ENCODE measurements around the gene SLC30A3.

SLC30A3 gene

GRCh38 chr2:27204566-27204965 lies 58.3 kb downstream of the SLC30A3 start:
- H3K9me3 ChIP-seq (ENCODE audit: low read depth, low read length): no peaks in the 10 kb centered on the region
- TF ChIP-seq EZH2 (IDR thresholded peaks at IDR 0.05): no peak
- no peak for TF ChIP-seq POLR2AphosphoS5 (IDR thresholded peaks at IDR 0.05; ENCODE audit: borderline replicate concordance, low read depth, low read length)
- no peak for TF ChIP-seq FOXP2 (optimal IDR thresholded peaks at IDR 0.05; ENCODE audit: control extremely low read depth, extremely low read length, insufficient read depth)
- H3K4me3 ChIP-seq: no peak overlapping the region
- no peak overlapping the region for H3K27ac ChIP-seq
- peaks cover 92% of the 10 kb centered on the region for H3K36me3 ChIP-seq (ENCODE audit: insufficient read depth, low read length)
- no peak for DNase-seq (ENCODE audit: low read depth, low spot score)
- no peak overlapping the region for H3K9ac ChIP-seq (ENCODE audit: insufficient read length)

- no peak for DNase-seq (ENCODE audit: low read depth, low spot score)
- peaks cover 90% of the 10 kb centered on the region for H3K36me3 ChIP-seq (ENCODE audit: insufficient read depth, low read length)
Measured at GRCh38 chr2:27203741-27204140, 59.1 kb downstream of the SLC30A3 start.

More at GRCh38 chr2:27203741-27204140, 59.1 kb downstream of the SLC30A3 start:
- TF ChIP-seq POLR2AphosphoS5 (IDR thresholded peaks at IDR 0.05; ENCODE audit: borderline replicate concordance, low read depth, low read length) (no peak), EZH2 (IDR thresholded peaks at IDR 0.05) (no peak), FOXP2 (optimal IDR thresholded peaks at IDR 0.05; ENCODE audit: control extremely low read depth, extremely low read length, insufficient read depth) (no peak)
- Histone ChIP-seq H3K4me3 (no peak overlapping the region), H3K27ac (no peak overlapping the region), H3K9ac (ENCODE audit: insufficient read length) (no peak overlapping the region), H3K9me3 (ENCODE audit: low read depth, low read length) (no peaks in the 10 kb centered on the region)
